MM.1S (cell line): Measurements from ENCODE around the gene DAO.

Experiments used
- DNase-seq: peaks from one replicate; pipeline ENCODE4 v3.0.0-alpha.2; 2015
- H2AFZ ChIP-seq: fragments of 300-600 bp; sonication (generic); 2 replicates; pipeline ENCODE4 v1.6.0; 2016; ENCODE audit warnings: antibody characterized with exemption, low read length
- H3F3A ChIP-seq: fragments of 300-600 bp; sonication (generic); 2 replicates; pipeline ENCODE4 v1.6.1; 2016; ENCODE audit warnings: mild to moderate bottlenecking, antibody characterized with exemption, low read length, moderate library complexity, mixed read lengths; ENCODE audit not compliant: insufficient read depth
- H3K27ac ChIP-seq: fragments of 300-600 bp; sonication (generic); 2 replicates; pipeline ENCODE4 v1.5.1; 2016; ENCODE audit warnings: mild to moderate bottlenecking, low read length
- H3K27me3 ChIP-seq: fragments of 300-600 bp; sonication (generic); replicated peaks from 2 replicates; pipeline ENCODE4 v1.6.0; 2016; ENCODE audit warnings: low read length; ENCODE audit not compliant: insufficient read depth
- H3K36me3 ChIP-seq: fragments of 300-600 bp; sonication (generic); replicated peaks from 2 replicates; pipeline ENCODE4 v1.6.1; 2016; ENCODE audit warnings: mild to moderate bottlenecking, low read length, mixed read lengths; ENCODE audit not compliant: insufficient read depth
- H3K4me1 ChIP-seq: fragments of 300-600 bp; sonication (generic); 2 replicates; pipeline ENCODE4 v1.6.1; 2016; ENCODE audit warnings: low read length, mixed read lengths
- H3K4me2 ChIP-seq: fragments of 300-600 bp; sonication (generic); 2 replicates; pipeline ENCODE4 v1.6.0; 2016; ENCODE audit warnings: low read depth, low read length
- H3K4me3 ChIP-seq: fragments of 300-600 bp; sonication (generic); 2 replicates; pipeline ENCODE4 v1.5.1; 2016; ENCODE audit warnings: low read length, mixed read lengths
- H3K79me2 ChIP-seq: fragments of 300-600 bp; sonication (generic); 2 replicates; pipeline ENCODE4 v1.6.1; 2016; ENCODE audit warnings: mixed run types, low read length, mixed read lengths
- H3K9ac ChIP-seq: fragments of 300-600 bp; sonication (generic); 2 replicates; pipeline ENCODE4 v1.6.1; 2016; ENCODE audit warnings: low read length, mixed read lengths
- H3K9me2 ChIP-seq: fragments of 300-600 bp; sonication (generic); replicated peaks from 2 replicates; pipeline ENCODE4 v1.6.1; 2016; ENCODE audit warnings: mild to moderate bottlenecking, low read length, mixed read lengths; ENCODE audit not compliant: insufficient read depth
- H3K9me3 ChIP-seq: fragments of 300-600 bp; sonication (generic); replicated peaks from 2 replicates; pipeline ENCODE4 v1.6.1; 2016; ENCODE audit warnings: mild to moderate bottlenecking, low read length, mixed read lengths; ENCODE audit not compliant: insufficient read depth
- H4K20me1 ChIP-seq: fragments of 300-600 bp; sonication (generic); 2 replicates; pipeline ENCODE4 v1.6.1; 2016; ENCODE audit warnings: mild to moderate bottlenecking, low read length, moderate library complexity, mixed read lengths; ENCODE audit not compliant: insufficient read depth
- EZH2 ChIP-seq: fragments of 300-600 bp; sonication (generic); optimal IDR thresholded peaks from 2 replicates; pipeline ENCODE3; 2017; ENCODE audit warnings: low read depth, mild to moderate bottlenecking, antibody characterized with exemption, low read length, mixed read lengths
- EZH2phosphoT487 ChIP-seq: fragments of 300-600 bp; sonication (generic); IDR thresholded peaks from 2 replicates; pipeline ENCODE4 v1.6.1; 2018; ENCODE audit warnings: antibody characterized with exemption, low read length
- TF ChIP-seq, protein P1 (sequence below): fragments of 300-600 bp; sonication (generic); IDR thresholded peaks from 2 replicates; pipeline ENCODE4 v1.5.1; 2016; ENCODE audit warnings: antibody characterized with exemption, low read length, mixed read lengths

DAO gene

DNA sequence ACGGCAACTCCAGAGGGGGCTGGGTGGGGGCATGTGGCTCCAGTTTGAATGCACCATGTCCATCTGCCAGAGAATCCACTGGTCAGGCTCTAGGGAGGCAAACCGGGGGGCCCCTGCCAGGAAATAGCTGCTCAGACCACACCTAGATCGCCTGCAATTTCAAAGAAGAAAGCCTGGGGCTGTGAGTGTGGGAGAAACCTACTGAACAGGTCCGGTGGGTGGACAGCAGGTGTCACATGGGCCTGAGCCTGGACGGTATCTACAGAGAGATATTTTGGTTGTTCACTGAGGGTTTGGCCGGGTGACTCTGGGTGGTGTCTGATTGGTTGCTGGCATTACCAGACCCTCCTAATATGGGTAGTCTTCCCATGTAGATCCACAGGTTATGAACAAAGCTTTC, 32.0 kb downstream of the DAO start:
- Histone ChIP-seq H3K36me3 (no peaks in the 10 kb centered on the region), H3K27me3 (no peaks in the 10 kb centered on the region), H3F3A (no peaks in the 10 kb centered on the region), H3K9ac (no peak overlapping the region), H3K79me2 (no peaks in the 10 kb centered on the region), H2AFZ (no peak overlapping the region), H3K4me3 (no peak overlapping the region), H3K9me3 (no peaks in the 10 kb centered on the region), H3K9me2 (no peaks in the 10 kb centered on the region), H4K20me1 (no peaks in the 10 kb centered on the region), H3K4me2 (no peak overlapping the region), H3K27ac (no peak overlapping the region), H3K4me1 (no peaks in the 10 kb centered on the region)
- TF ChIP-seq EZH2 = no peak
- TF ChIP-seq, protein P1, sequence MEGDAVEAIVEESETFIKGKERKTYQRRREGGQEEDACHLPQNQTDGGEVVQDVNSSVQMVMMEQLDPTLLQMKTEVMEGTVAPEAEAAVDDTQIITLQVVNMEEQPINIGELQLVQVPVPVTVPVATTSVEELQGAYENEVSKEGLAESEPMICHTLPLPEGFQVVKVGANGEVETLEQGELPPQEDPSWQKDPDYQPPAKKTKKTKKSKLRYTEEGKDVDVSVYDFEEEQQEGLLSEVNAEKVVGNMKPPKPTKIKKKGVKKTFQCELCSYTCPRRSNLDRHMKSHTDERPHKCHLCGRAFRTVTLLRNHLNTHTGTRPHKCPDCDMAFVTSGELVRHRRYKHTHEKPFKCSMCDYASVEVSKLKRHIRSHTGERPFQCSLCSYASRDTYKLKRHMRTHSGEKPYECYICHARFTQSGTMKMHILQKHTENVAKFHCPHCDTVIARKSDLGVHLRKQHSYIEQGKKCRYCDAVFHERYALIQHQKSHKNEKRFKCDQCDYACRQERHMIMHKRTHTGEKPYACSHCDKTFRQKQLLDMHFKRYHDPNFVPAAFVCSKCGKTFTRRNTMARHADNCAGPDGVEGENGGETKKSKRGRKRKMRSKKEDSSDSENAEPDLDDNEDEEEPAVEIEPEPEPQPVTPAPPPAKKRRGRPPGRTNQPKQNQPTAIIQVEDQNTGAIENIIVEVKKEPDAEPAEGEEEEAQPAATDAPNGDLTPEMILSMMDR = no peak
- no peak for TF ChIP-seq EZH2phosphoT487
- DNase-seq = no peak

DNA sequence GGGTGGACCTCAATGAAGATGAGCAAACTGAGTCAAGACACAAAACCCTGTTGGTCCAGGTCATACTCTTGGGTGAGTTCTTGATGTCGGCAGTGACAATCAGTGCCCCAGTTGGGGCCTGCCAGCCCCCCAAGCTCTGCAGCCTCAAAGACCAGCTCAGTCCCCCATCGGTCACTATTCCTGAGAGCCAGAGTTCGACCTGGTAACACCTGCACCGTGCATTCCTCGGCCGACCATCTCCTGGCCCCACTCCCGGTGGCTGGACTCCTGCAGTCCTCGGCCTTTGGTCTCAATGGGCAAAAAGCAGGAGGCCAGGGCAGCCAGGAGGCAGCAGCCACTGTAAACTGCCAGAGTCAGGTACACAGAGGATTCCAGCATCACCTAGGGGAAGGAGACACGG, 32.5 kb downstream of the DAO start:
- no peaks in the 10 kb centered on the region for H3K79me2 ChIP-seq
- no peak overlapping the region for H3K27ac ChIP-seq
- no peaks in the 10 kb centered on the region for H3K9me3 ChIP-seq
- H4K20me1 ChIP-seq = no peaks in the 10 kb centered on the region
- no peaks in the 10 kb centered on the region for H3K36me3 ChIP-seq
- no peak overlapping the region for H3K4me3 ChIP-seq
- H3K27me3 ChIP-seq = no peaks in the 10 kb centered on the region
- no peaks in the 10 kb centered on the region for H3F3A ChIP-seq
- H2AFZ ChIP-seq = no peak overlapping the region
- H3K9me2 ChIP-seq = no peaks in the 10 kb centered on the region
- TF ChIP-seq EZH2phosphoT487 (no peak), EZH2 (no peak)
- TF ChIP-seq, protein P1 = no peak
- no peak for DNase-seq
- H3K9ac ChIP-seq = no peak overlapping the region
- H3K4me1 ChIP-seq = no peaks in the 10 kb centered on the region
- H3K4me2 ChIP-seq = no peak overlapping the region

DNA sequence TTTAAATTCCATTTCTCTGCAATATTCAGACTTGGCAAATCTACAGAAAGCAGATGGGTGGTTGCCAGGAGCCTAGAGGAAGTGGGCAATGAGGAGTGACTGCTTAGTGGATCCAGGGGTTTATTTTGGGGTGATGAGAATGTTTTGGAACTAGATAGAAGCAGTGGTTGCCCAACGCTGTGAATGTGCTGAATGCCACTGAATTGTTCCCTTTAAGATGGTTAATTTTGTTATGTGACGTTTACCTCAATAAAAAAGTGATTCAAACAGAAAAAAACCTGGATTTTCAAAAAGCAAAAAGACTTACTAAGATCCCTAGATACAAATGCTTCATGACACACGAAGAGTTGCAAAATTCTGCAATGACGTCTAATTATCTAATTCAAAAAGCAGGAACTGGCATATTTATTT, 34.2 kb downstream of the DAO start:
- Histone ChIP-seq H2AFZ (no peak overlapping the region), H3K27me3 (no peaks in the 10 kb centered on the region), H3K9me2 (no peaks in the 10 kb centered on the region), H3K36me3 (no peaks in the 10 kb centered on the region), H3K4me2 (no peak overlapping the region), H3K9me3 (no peaks in the 10 kb centered on the region), H3K4me1 (no peaks in the 10 kb centered on the region), H3F3A (no peaks in the 10 kb centered on the region), H3K27ac (no peak overlapping the region), H3K9ac (no peak overlapping the region), H3K79me2 (no peaks in the 10 kb centered on the region), H4K20me1 (no peaks in the 10 kb centered on the region), H3K4me3 (no peak overlapping the region)
- TF ChIP-seq EZH2 (no peak), EZH2phosphoT487 (no peak)
- TF ChIP-seq, protein P1 = no peak
- DNase-seq = no peak
